Sigmoid colon (tissue), 7 donors: ENCODE results near the gene OXGR1. TPM values are rescaled to one million over a fixed set of nuclear protein-coding genes. Genes with fewer than 3 reads are reported as not detected.

ENCODE experiments used
- DNase-seq: peaks from one replicate; pipeline ENCODE4 v3.0.0-alpha.2; 2019
- H3K27ac ChIP-seq, 4 donors: fragments of 200-600 bp; sonication (generic); one replicate each; pipeline ENCODE4 v1.5.1; 2016 to 2019; ENCODE audit warnings: mild to moderate bottlenecking in 1 of 4
- H3K27me3 ChIP-seq, 3 donors: fragments of 200-600 bp; sonication (generic); one replicate each; pipeline ENCODE4 v1.5.1; 2019; ENCODE audit warnings: mild to moderate bottlenecking in 1 of 3
- H3K36me3 ChIP-seq, 4 donors: fragments of 200-600 bp; sonication (generic); one replicate each; pipeline ENCODE4 v1.5.1; 2016 to 2019
- H3K4me1 ChIP-seq, 4 donors: fragments of 200-600 bp; sonication (generic); one replicate each; pipeline ENCODE4 v1.5.1; 2017 to 2019
- H3K4me3 ChIP-seq, 4 donors: fragments of 200-600 bp; sonication (generic); one replicate each; pipeline ENCODE4 v1.5.1; 2017 to 2019; ENCODE audit warnings: mild to moderate bottlenecking in 2 of 4, moderate library complexity in 1 of 4
- H3K9me3 ChIP-seq, 4 donors: fragments of 200-600 bp in 3 of 4; sonication (generic) in 3 of 4; one replicate each; pipeline versions ENCODE4 v1.5.1 to v1.6.1; 2013 to 2019
- EP300 ChIP-seq, 4 donors: sonication (generic); formaldehyde crosslinking; IDR thresholded peaks; one replicate each; pipeline ENCODE4 v1.6.1; 2017; ENCODE audit warnings: antibody characterized with exemption in 4 of 4
- POLR2A ChIP-seq, 2 donors: fragments of 450-650 bp; IDR thresholded peaks; one replicate each; pipeline ENCODE4 v1.6.1; 2016; ENCODE audit warnings: antibody characterized with exemption in 2 of 2, mild to moderate bottlenecking in 2 of 2, moderate library complexity in 2 of 2
- POLR2AphosphoS5 ChIP-seq, 4 donors: sonication (generic); formaldehyde crosslinking; IDR thresholded peaks; one replicate each; pipeline ENCODE4 v1.6.1; 2017; ENCODE audit warnings: antibody characterized with exemption in 4 of 4
- WGBS, 2 donors: extraction: QIAGEN DNeasy Blood & Tissue Kit; methylation state at CpG; one replicate each; pipeline ENCODE4 v1.1.7; 2013; 5-methylcytosine and 5-hydroxymethylcytosine counted together
- intact Hi-C: fragments of 100-400 bp; cut with DNase I; formaldehyde crosslinking; loops from one replicate; pipeline ENCODE4 v1.15.1; 2023
- polyA plus RNA-seq, 3 donors: library from polyadenylated mRNA; stranded (reverse); fragments of 200-250 nt; gene quantifications; one replicate each; pipeline ENCODE4 v1.2.3, GENCODE V29; 2013
- small RNA-seq, 3 donors: library from RNA; depleted of rRNA; stranded (forward); fragments of <200 nt; gene quantifications; one replicate each; pipeline ENCODE3, GENCODE V24; 2016
- total RNA-seq, 4 donors: library from RNA; depleted of rRNA; stranded (reverse); fragments of >200 nt; gene quantifications; one replicate each; pipeline ENCODE4 v1.1.0, GENCODE V29; 2016
- TF ChIP-seq, protein P1 (sequence below), 4 experiments: fragments of 450-650 bp in 3 of 4; fragments of 200-600 bp in 1 of 4; IDR thresholded peaks; one replicate each; pipeline ENCODE4 v1.5.1; 2016 to 2019; ENCODE audit warnings: antibody characterized with exemption in 4 of 4, mild to moderate bottlenecking in 3 of 4, moderate library complexity in 2 of 4
- donor health status: healthy with polysubstance abuse.
- donor health status: Bipolar disorder and iron deficiency.
- donor health status: healthy.

Gene OXGR1
- total and polyA plus RNA-seq, 7 donors: under 0.01 to 2.2 (median 0.97) TPM; not detected in 3

- no peak overlapping the region for H3K27ac ChIP-seq
- no peaks in the 10 kb centered on the region for H3K4me1 ChIP-seq
- H3K4me3 ChIP-seq: no peak overlapping the region
- no peaks in the 10 kb centered on the region for H3K27me3 ChIP-seq
- intact Hi-C loops: no loop called here
- WGBS, 2 donors: 85 to 87% methylated on average over 1 of the region's 1 CpG
- H3K36me3 ChIP-seq: no peaks in the 10 kb centered on the region
- TF ChIP-seq POLR2AphosphoS5 (IDR thresholded peaks at IDR 0.05) (no peak), EP300 (IDR thresholded peaks at IDR 0.05) (no peak), POLR2A (IDR thresholded peaks at IDR 0.05) (no peak)
- TF ChIP-seq, protein P1, sequence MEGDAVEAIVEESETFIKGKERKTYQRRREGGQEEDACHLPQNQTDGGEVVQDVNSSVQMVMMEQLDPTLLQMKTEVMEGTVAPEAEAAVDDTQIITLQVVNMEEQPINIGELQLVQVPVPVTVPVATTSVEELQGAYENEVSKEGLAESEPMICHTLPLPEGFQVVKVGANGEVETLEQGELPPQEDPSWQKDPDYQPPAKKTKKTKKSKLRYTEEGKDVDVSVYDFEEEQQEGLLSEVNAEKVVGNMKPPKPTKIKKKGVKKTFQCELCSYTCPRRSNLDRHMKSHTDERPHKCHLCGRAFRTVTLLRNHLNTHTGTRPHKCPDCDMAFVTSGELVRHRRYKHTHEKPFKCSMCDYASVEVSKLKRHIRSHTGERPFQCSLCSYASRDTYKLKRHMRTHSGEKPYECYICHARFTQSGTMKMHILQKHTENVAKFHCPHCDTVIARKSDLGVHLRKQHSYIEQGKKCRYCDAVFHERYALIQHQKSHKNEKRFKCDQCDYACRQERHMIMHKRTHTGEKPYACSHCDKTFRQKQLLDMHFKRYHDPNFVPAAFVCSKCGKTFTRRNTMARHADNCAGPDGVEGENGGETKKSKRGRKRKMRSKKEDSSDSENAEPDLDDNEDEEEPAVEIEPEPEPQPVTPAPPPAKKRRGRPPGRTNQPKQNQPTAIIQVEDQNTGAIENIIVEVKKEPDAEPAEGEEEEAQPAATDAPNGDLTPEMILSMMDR (IDR thresholded peaks at IDR 0.05): no peak
- H3K9me3 ChIP-seq: no peaks in the 10 kb centered on the region
- no peak for DNase-seq
Measured at GRCh38 chr13:96940961-96941360, 53.3 kb downstream of the OXGR1 start.

- H3K27ac ChIP-seq: no peak overlapping the region
- H3K36me3 ChIP-seq: no peaks in the 10 kb centered on the region
- H3K27me3 ChIP-seq: no peaks in the 10 kb centered on the region
- DNase-seq: no peak
- no peaks in the 10 kb centered on the region for H3K4me1 ChIP-seq
- H3K9me3 ChIP-seq: no peaks in the 10 kb centered on the region
- H3K4me3 ChIP-seq: no peak overlapping the region
- intact Hi-C loops: no loop called here
- TF ChIP-seq POLR2AphosphoS5 (IDR thresholded peaks at IDR 0.05): no peak
- TF ChIP-seq, protein P1 (IDR thresholded peaks at IDR 0.05): no peak
- no peak for TF ChIP-seq POLR2A (IDR thresholded peaks at IDR 0.05)
- no peak for TF ChIP-seq EP300 (IDR thresholded peaks at IDR 0.05)
- 79 to 80% methylated on average over 3 of the region's 3 CpGs for WGBS, 2 donors
Measured at GRCh38 chr13:96935901-96936300, 58.4 kb downstream of the OXGR1 start.

Small RNAs within 50 kb of the gene (small RNA-seq; reads per million reads assigned to genes)
- gene RN7SKP7: 0 reads per million in 3 donors

Other genes with a start within 250 kb of the OXGR1 start
- 100 to 1,000 TPM in 1 of 4 donors, 10 to 100 TPM in 3; 84.7 to 110 (median 95.1) TPM for gene MBNL2, start 227.9 kb upstream of the OXGR1 start, total RNA-seq
- 10 to 100 TPM; 11.8 to 16.2 (median 14.8) TPM for gene MBNL2, start 227.9 kb upstream of the OXGR1 start, polyA plus RNA-seq